Endothelial cell of umbilical vein (primary cell): ENCODE results near the gene MFAP1. TPM values are rescaled to one million over a fixed set of nuclear protein-coding genes. Genes with fewer than 3 reads are reported as not detected.

ENCODE experiments used
- BruUV-seq: library from RNA; stranded (reverse); fragments of 400-500 nt; replicated peaks from 2 replicates; lab custom pipeline; 2021; lab: Mats Ljungman, UMichigan
- CTCF ChIA-PET: fragments of 300-600, 350-600 bp; sonication (Branson Sonifier 250); formaldehyde crosslinking; loops from one replicate; lab custom pipeline; 2021; ENCODE audit warnings: antibody characterized with exemption, inconsistent platforms; lab: Charles Lee
- POLR2A ChIA-PET: fragments of 300-600, 350-600 bp; sonication (Branson Sonifier 250); formaldehyde crosslinking; loops from one replicate; lab custom pipeline; 2021; ENCODE audit warnings: antibody characterized with exemption, inconsistent platforms; lab: Charles Lee
- DNase-seq: peaks from one replicate; pipeline ENCODE4 v3.0.0-alpha.2; 2011; ENCODE audit warnings: low read depth, low spot score
- FAIRE-seq: peaks from 2 replicates; lab custom pipeline; 2011; peaks lifted over from hg19 to GRCh38; lab: Jason Lieb, UNC
- H2AFZ ChIP-seq: 2 replicates; pipeline ENCODE4 v1.6.0; 2012; ENCODE audit warnings: low read depth, low read length, control low read depth, inconsistent platforms
- H3K27ac ChIP-seq: 2 replicates; pipeline ENCODE4 v1.5.1; 2011; ENCODE audit warnings: low read depth, mild to moderate bottlenecking, control low read depth, low read length, moderate library complexity; ENCODE audit not compliant: insufficient read depth
- H3K27me3 ChIP-seq, 2 experiments: 2 replicates each; pipeline versions ENCODE4 v1.6.0 to v1.6.1; 2011; ENCODE audit warnings: low read length in 2 of 2, mixed read lengths in 1 of 2; ENCODE audit not compliant: control insufficient read depth in 2 of 2, insufficient read depth in 2 of 2
- H3K36me3 ChIP-seq, 2 experiments: 2 replicates in 1 of 2; 3 replicates in 1 of 2; pipeline ENCODE4 v1.5.1; 2011; ENCODE audit warnings: low read length in 2 of 2, mild to moderate bottlenecking in 1 of 2, moderate library complexity in 1 of 2; ENCODE audit not compliant: control insufficient read depth in 2 of 2, insufficient read depth in 2 of 2; ENCODE audit errors: extremely low read depth in 1 of 2
- H3K4me1 ChIP-seq: 3 replicates; pipeline ENCODE4 v1.5.1; 2011; ENCODE audit warnings: mild to moderate bottlenecking, low read length; ENCODE audit not compliant: control insufficient read depth, insufficient read depth; ENCODE audit errors: extremely low read depth
- H3K4me2 ChIP-seq: 2 replicates; pipeline ENCODE4 v1.6.1; 2011; ENCODE audit warnings: low read length, control low read depth, mixed read lengths; ENCODE audit not compliant: insufficient read depth
- H3K4me3 ChIP-seq, 3 experiments: fragments of 200-600 bp in 1 of 3; sonication (generic), shearing (Covaris generic) in 1 of 3; replicated peaks in 1 of 3; 2 replicates each; pipeline ENCODE4 v1.5.1; 2011 to 2016; ENCODE audit warnings: control low read depth in 3 of 3, low read length in 3 of 3, mild to moderate bottlenecking in 2 of 3, inconsistent platforms in 1 of 3, low read depth in 1 of 3, moderate library complexity in 1 of 3; ENCODE audit not compliant: insufficient read depth in 1 of 3
- H3K79me2 ChIP-seq: 2 replicates; pipeline ENCODE4 v1.6.0; 2012; ENCODE audit warnings: low read length, inconsistent platforms; ENCODE audit not compliant: control insufficient read depth, insufficient read depth
- H3K9ac ChIP-seq: replicated peaks from 2 replicates; pipeline ENCODE3; 2011; ENCODE audit warnings: low read length, control low read depth; ENCODE audit not compliant: insufficient read depth; ENCODE audit errors: extremely low read depth
- H3K9me1 ChIP-seq: replicated peaks from 3 replicates; pipeline ENCODE4 v1.6.0; 2011; ENCODE audit warnings: mild to moderate bottlenecking, low read length; ENCODE audit not compliant: control insufficient read depth, insufficient read depth; ENCODE audit errors: extremely low read depth
- H3K9me3 ChIP-seq: replicated peaks from 2 replicates; pipeline ENCODE4 v1.5.1; 2012; ENCODE audit warnings: low read length, inconsistent platforms; ENCODE audit not compliant: control insufficient read depth, insufficient read depth
- H4K20me1 ChIP-seq: replicated peaks from 2 replicates; pipeline ENCODE3; 2011; ENCODE audit warnings: mild to moderate bottlenecking, low read length; ENCODE audit not compliant: control insufficient read depth, insufficient read depth; ENCODE audit errors: extremely low read depth
- CTCF ChIP-seq, 2 donors: IDR thresholded peaks; 1 replicate in 1 of 2; 2 replicates in 1 of 2; pipeline ENCODE4 v1.5.1; 2011; ENCODE audit warnings: low read length in 2 of 2, mild to moderate bottlenecking in 2 of 2, moderate library complexity in 2 of 2, control low read depth in 1 of 2, inconsistent platforms in 1 of 2, low read depth in 1 of 2; ENCODE audit not compliant: insufficient read depth in 1 of 2; ENCODE audit errors: extremely low read depth in 1 of 2
- EZH2 ChIP-seq: IDR thresholded peaks from 2 replicates; pipeline ENCODE4 v1.6.1; 2012; ENCODE audit warnings: borderline replicate concordance, low read depth, mild to moderate bottlenecking, moderate library complexity, low read length, inconsistent platforms; ENCODE audit not compliant: severe bottlenecking
- FOS ChIP-seq: IDR thresholded peaks from 2 replicates; pipeline ENCODE4 v1.6.1; 2011; ENCODE audit warnings: mild to moderate bottlenecking, low read length, moderate library complexity, borderline replicate concordance; ENCODE audit not compliant: insufficient read depth
- GATA2 ChIP-seq: IDR thresholded peaks from 2 replicates; pipeline ENCODE4 v1.7.0; 2011; ENCODE audit warnings: low read depth, mild to moderate bottlenecking, moderate library complexity, mixed read lengths, low read length; ENCODE audit not compliant: insufficient read length, insufficient read depth
- JUN ChIP-seq: IDR thresholded peaks from 2 replicates; pipeline ENCODE4 v1.6.1; 2011; ENCODE audit warnings: borderline replicate concordance, low read depth; ENCODE audit not compliant: insufficient read length, insufficient read depth
- MAX ChIP-seq: IDR thresholded peaks from 2 replicates; pipeline ENCODE4 v1.6.1; 2011; ENCODE audit not compliant: insufficient read depth, insufficient read length
- MYC ChIP-seq: IDR thresholded peaks from one replicate; pipeline ENCODE4 v1.6.1; 2011; ENCODE audit warnings: mild to moderate bottlenecking, low read depth, low read length
- POLR2A ChIP-seq: IDR thresholded peaks from 2 replicates; pipeline ENCODE4 v1.6.1; 2012; ENCODE audit warnings: low read depth, mild to moderate bottlenecking, control low read depth, low read length
- POLR2AphosphoS5 ChIP-seq: IDR thresholded peaks from 2 replicates; pipeline ENCODE4 v1.6.1; 2012; ENCODE audit warnings: low read depth, mild to moderate bottlenecking, control low read depth, low read length, moderate library complexity; ENCODE audit not compliant: insufficient read depth
- dilution Hi-C: fragments of 300-500 bp; cut with MboI; formaldehyde crosslinking; loops from one replicate; pipeline ENCODE4 v1.15.0; 2019; ENCODE audit warnings: low sequenced_read_pairs; ENCODE audit not compliant: extremely low pct_ligation_motif_present
- intact Hi-C: fragments of 100-400 bp; cut with micrococcal nuclease; formaldehyde crosslinking; loops from one replicate; pipeline ENCODE4 v1.10.0; 2022
- polyA plus RNA-seq, 4 experiments: library from polyadenylated mRNA; depleted of rRNA in 3 of 4; stranded (reverse) in 3 of 4; unstranded in 1 of 4; fragments of >200 nt; gene quantifications; 2 replicates each; pipeline versions ENCODE4 v1.2.1 to v1.2.3, GENCODE V29; 2011 to 2012; ENCODE audit warnings: missing spikeins in 1 of 4
- total RNA-seq: library from RNA; stranded (reverse); gene quantifications from 2 replicates; pipeline ENCODE4 v1.2.3, GENCODE V29; 2021

The MFAP1 gene
- total and polyA plus RNA-seq, 2 donors (not counting 3 experiments of a cell fraction or from before 2014, with no cell fraction given): 12.9 to 30.5 TPM

DNA sequence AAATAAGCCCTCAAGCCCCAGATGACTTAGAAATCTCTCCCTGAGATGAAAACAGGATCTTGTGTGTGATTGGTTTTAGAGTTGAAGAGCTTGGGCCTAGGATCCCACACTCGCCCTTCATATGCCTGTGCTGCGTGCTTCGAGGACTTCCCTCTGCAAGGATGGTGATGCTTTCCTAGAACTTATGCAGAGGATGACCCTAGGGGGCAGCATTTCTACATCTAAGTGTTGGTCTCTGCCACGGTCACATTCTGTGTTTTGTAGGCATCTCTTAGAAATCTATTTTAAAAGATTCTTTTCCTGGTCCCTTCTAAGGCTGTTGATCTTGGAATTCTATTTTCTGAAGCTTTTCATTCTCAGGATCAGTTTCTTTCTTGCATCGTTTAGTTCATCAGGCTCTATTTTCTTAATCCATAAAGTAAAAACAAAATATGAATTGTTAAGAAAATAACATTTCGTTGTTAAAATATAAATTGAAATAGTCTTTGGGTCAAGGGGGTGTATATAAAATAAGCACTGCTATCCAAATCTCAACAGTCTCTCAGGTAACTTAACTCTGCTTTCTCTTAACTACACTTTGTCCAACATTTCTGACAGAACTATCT lies 48.0 kb upstream of the MFAP1 start:
- no peak overlapping the region for H3K4me3 ChIP-seq
- FAIRE-seq: peak; percentile 91
- intact Hi-C loops: loop anchor here (1.0 to 5.0 kb wide), 3 partner anchors 347 to 628 kb away; partner anchors contain the start of gene CTDSPL2
- H3K79me2 ChIP-seq: no peaks in the 10 kb centered on the region
- H3K4me2 ChIP-seq: no peak overlapping the region
- DNase-seq: peak; percentile 70
- ChIA-PET POLR2A (no interaction called here), CTCF (interaction anchor here (1.0 to 3.4 kb wide), 4 partner anchors 9 to 629 kb away, joined by 3 to 28 read pairs (median 4); partner anchors contain the start of gene CTDSPL2)
- H3K36me3 ChIP-seq: peaks cover 6 to 8% of the 10 kb centered on the region in 2 experiments
- BruUV-seq: no TSS peak
- no peaks in the 10 kb centered on the region for H3K9me3 ChIP-seq
- no peaks in the 10 kb centered on the region for H3K9me1 ChIP-seq
- dilution Hi-C loops: no loop called here
- H2AFZ ChIP-seq: no peak overlapping the region
- H3K27ac ChIP-seq: no peak overlapping the region
- no peak for TF ChIP-seq EZH2
- peak; percentile 55 to 68 for TF ChIP-seq CTCF (IDR thresholded peaks at IDR 0.05; ENCODE audit: extremely low read depth in 1 of 2, insufficient read depth in 1 of 2, low read depth in 1 of 2, low read length in 2 of 2)
- no peaks in the 10 kb centered on the region for H4K20me1 ChIP-seq
- H3K4me1 ChIP-seq: peaks cover 3% of the 10 kb centered on the region
- H3K9ac ChIP-seq: no peak overlapping the region
- H3K27me3 ChIP-seq: no peaks in the 10 kb centered on the region

- FAIRE-seq (no peak), DNase-seq (no peak)
- Histone ChIP-seq H3K79me2 (no peaks in the 10 kb centered on the region), H3K27ac (no peak overlapping the region), H3K4me2 (no peak overlapping the region), H3K4me1 (peaks cover 3% of the 10 kb centered on the region), H3K27me3 (no peaks in the 10 kb centered on the region), H3K9ac (no peak overlapping the region), H4K20me1 (no peaks in the 10 kb centered on the region), H2AFZ (no peak overlapping the region), H3K4me3 (no peak overlapping the region), H3K9me1 (no peaks in the 10 kb centered on the region), H3K36me3 (peaks cover 6% of the 10 kb centered on the region in 2 experiments), H3K9me3 (no peaks in the 10 kb centered on the region)
- intact Hi-C loops: loop anchor here (1.0 to 5.0 kb wide), 3 partner anchors 347 to 629 kb away; partner anchors contain the start of gene CTDSPL2
- dilution Hi-C loops: no loop called here
- no TSS peak for BruUV-seq
- CTCF ChIA-PET: interaction anchor here (1.0 to 3.4 kb wide), 4 partner anchors 9 to 630 kb away, joined by 3 to 28 read pairs (median 4); partner anchors contain the start of gene CTDSPL2
- POLR2A ChIA-PET: no interaction called here
- TF ChIP-seq POLR2A (no peak), POLR2AphosphoS5 (no peak), CTCF (IDR thresholded peaks at IDR 0.05; ENCODE audit: extremely low read depth in 1 of 2, insufficient read depth in 1 of 2, low read depth in 1 of 2, low read length in 2 of 2) (no peak), JUN (no peak), EZH2 (no peak), GATA2 (no peak), FOS (no peak), MAX (no peak), MYC (no peak)
Measured at GRCh38 chr15:43871835-43872234, 47.3 kb upstream of the MFAP1 start.
